Sigmoid colon (tissue), 4 donors: ENCODE data around the gene ENTHD1.

Experiments used
- POLR2A ChIP-seq, 2 donors: fragments of 450-650 bp; IDR thresholded peaks; one replicate each; pipeline ENCODE4 v1.6.1; 2016; ENCODE audit warnings: antibody characterized with exemption in 2 of 2, mild to moderate bottlenecking in 2 of 2, moderate library complexity in 2 of 2
- POLR2AphosphoS5 ChIP-seq, 4 donors: sonication (generic); formaldehyde crosslinking; IDR thresholded peaks; one replicate each; pipeline ENCODE4 v1.6.1; 2017; ENCODE audit warnings: antibody characterized with exemption in 4 of 4
- TF ChIP-seq, protein P1 (sequence below), 4 experiments: fragments of 450-650 bp in 3 of 4; fragments of 200-600 bp in 1 of 4; IDR thresholded peaks; one replicate each; pipeline ENCODE4 v1.5.1; 2016 to 2019; ENCODE audit warnings: antibody characterized with exemption in 4 of 4, mild to moderate bottlenecking in 3 of 4, moderate library complexity in 2 of 4

GRCh38 chr22:39942439-39943230 is 49.1 kb upstream of the ENTHD1 start:
- TF ChIP-seq, protein P1, sequence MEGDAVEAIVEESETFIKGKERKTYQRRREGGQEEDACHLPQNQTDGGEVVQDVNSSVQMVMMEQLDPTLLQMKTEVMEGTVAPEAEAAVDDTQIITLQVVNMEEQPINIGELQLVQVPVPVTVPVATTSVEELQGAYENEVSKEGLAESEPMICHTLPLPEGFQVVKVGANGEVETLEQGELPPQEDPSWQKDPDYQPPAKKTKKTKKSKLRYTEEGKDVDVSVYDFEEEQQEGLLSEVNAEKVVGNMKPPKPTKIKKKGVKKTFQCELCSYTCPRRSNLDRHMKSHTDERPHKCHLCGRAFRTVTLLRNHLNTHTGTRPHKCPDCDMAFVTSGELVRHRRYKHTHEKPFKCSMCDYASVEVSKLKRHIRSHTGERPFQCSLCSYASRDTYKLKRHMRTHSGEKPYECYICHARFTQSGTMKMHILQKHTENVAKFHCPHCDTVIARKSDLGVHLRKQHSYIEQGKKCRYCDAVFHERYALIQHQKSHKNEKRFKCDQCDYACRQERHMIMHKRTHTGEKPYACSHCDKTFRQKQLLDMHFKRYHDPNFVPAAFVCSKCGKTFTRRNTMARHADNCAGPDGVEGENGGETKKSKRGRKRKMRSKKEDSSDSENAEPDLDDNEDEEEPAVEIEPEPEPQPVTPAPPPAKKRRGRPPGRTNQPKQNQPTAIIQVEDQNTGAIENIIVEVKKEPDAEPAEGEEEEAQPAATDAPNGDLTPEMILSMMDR (IDR thresholded peaks at IDR 0.05): no peak
- TF ChIP-seq POLR2AphosphoS5 (IDR thresholded peaks at IDR 0.05) (no peak), POLR2A (IDR thresholded peaks at IDR 0.05) (no peak)
